ENCODE results near the gene USH2A.

USH2A gene

GRCh38 chr1:215877452-215877951, 545.7 kb downstream of the USH2A start:
- no peak for TF ChIP-seq CTCF (conservative IDR thresholded peaks at IDR 0.05; ENCODE audit: low read length)
- no peak for DNase-seq (ENCODE audit: low read depth)
- H3K4me3 ChIP-seq (ENCODE audit: low read length): no peak overlapping the region

GRCh38 chr1:215875712-215876111, 547.5 kb downstream of the USH2A start:
- H3K4me3 ChIP-seq (ENCODE audit: low read length): no peak overlapping the region
- TF ChIP-seq CTCF (conservative IDR thresholded peaks at IDR 0.05; ENCODE audit: low read length): no peak
- no peak for DNase-seq (ENCODE audit: low read depth)

GRCh38 chr1:215875236-215875635, 548.0 kb downstream of the USH2A start:
- TF ChIP-seq CTCF (conservative IDR thresholded peaks at IDR 0.05; ENCODE audit: low read length): no peak
- no peak for DNase-seq (ENCODE audit: low read depth)
- no peak overlapping the region for H3K4me3 ChIP-seq (ENCODE audit: low read length)

- H3K4me3 ChIP-seq (ENCODE audit: low read length): no peak overlapping the region
- no peak for TF ChIP-seq CTCF (conservative IDR thresholded peaks at IDR 0.05; ENCODE audit: low read length)
- no peak for DNase-seq (ENCODE audit: low read depth)
Observed at GRCh38 chr1:215872658-215873057, 550.6 kb downstream of the USH2A start.

- H3K4me3 ChIP-seq (ENCODE audit: low read length): no peak overlapping the region
- no peak for TF ChIP-seq CTCF (conservative IDR thresholded peaks at IDR 0.05; ENCODE audit: low read length)
- DNase-seq (ENCODE audit: low read depth): no peak
Observed at GRCh38 chr1:215868500-215868899, 554.7 kb downstream of the USH2A start.

GRCh38 chr1:215865060-215865459, 558.2 kb downstream of the USH2A start:
- no peak for TF ChIP-seq CTCF (conservative IDR thresholded peaks at IDR 0.05; ENCODE audit: low read length)
- DNase-seq (ENCODE audit: low read depth): no peak
- H3K4me3 ChIP-seq (ENCODE audit: low read length): no peak overlapping the region

- no peak for TF ChIP-seq CTCF (conservative IDR thresholded peaks at IDR 0.05; ENCODE audit: low read length)
- no peak overlapping the region for H3K4me3 ChIP-seq (ENCODE audit: low read length)
- no peak for DNase-seq (ENCODE audit: low read depth)
Observed at GRCh38 chr1:215863796-215864195, 559.5 kb downstream of the USH2A start.
